PC-9 (cell line): ENCODE results near the gene UBQLN1. TPM values are rescaled to one million over a fixed set of nuclear protein-coding genes. Genes with fewer than 3 reads are reported as not detected.

Source experiments
- BruUV-seq: library from RNA; stranded (reverse); fragments of 400-500 nt; replicated peaks from 2 replicates; lab custom pipeline; 2021; lab: Mats Ljungman, UMichigan
- CTCF ChIA-PET: fragments of 300-600 bp; sonication (Branson Sonifier 250); formaldehyde crosslinking; loops from one replicate; lab custom pipeline; 2022; ENCODE audit warnings: antibody characterized with exemption; lab: Charles Lee
- POLR2A ChIA-PET: fragments of 300-600 bp; sonication (Branson Sonifier 250); formaldehyde crosslinking; loops from one replicate; lab custom pipeline; 2022; ENCODE audit warnings: antibody characterized with exemption; ENCODE audit not compliant: unreplicated experiment; lab: Charles Lee
- DNase-seq, 2 experiments: peaks; one replicate each; pipeline versions ENCODE4 v3.0.0 to v3.0.0-alpha.2; 2015 to 2022; ENCODE audit warnings: mixed read lengths in 1 of 2
- H2AFZ ChIP-seq: fragments of 200-600 bp; sonication (generic); 2 replicates; pipeline ENCODE4 v1.8.1; 2017; ENCODE audit warnings: antibody characterized with exemption
- H3F3A ChIP-seq: fragments of 200-600 bp; sonication (generic); 2 replicates; pipeline ENCODE4 v1.8.1; 2017; ENCODE audit warnings: antibody characterized with exemption, mild to moderate bottlenecking, low read depth; ENCODE audit not compliant: insufficient read depth
- H3K27ac ChIP-seq: fragments of 200-600 bp; sonication (generic); 2 replicates; pipeline ENCODE4 v1.6.1; 2016; ENCODE audit warnings: mixed run types
- H3K27me3 ChIP-seq: fragments of 200-600 bp; sonication (generic); 2 replicates; pipeline ENCODE4 v1.6.1; 2016; ENCODE audit warnings: low read depth, mixed run types; ENCODE audit not compliant: insufficient read depth
- H3K36me3 ChIP-seq: fragments of 200-600 bp; sonication (generic); 2 replicates; pipeline ENCODE4 v1.6.1; 2016; ENCODE audit warnings: low read depth, mixed run types
- H3K4me1 ChIP-seq: fragments of 200-600 bp; sonication (generic); replicated peaks from 2 replicates; pipeline ENCODE4 v1.6.1; 2016; ENCODE audit warnings: mixed run types; ENCODE audit not compliant: insufficient read depth
- H3K4me2 ChIP-seq: fragments of 200-600 bp; sonication (generic); 2 replicates; pipeline ENCODE4 v1.6.1; 2017; ENCODE audit warnings: mixed run types
- H3K4me3 ChIP-seq: fragments of 200-600 bp; sonication (generic); 2 replicates; pipeline ENCODE4 v1.6.1; 2016; ENCODE audit warnings: mixed run types
- H3K79me2 ChIP-seq: fragments of 200-600 bp; sonication (generic); 2 replicates; pipeline ENCODE4 v1.6.1; 2017; ENCODE audit warnings: low read depth, mixed run types
- H3K9me2 ChIP-seq: fragments of 200-600 bp; sonication (generic); 2 replicates; pipeline ENCODE4 v1.8.1; 2017; ENCODE audit warnings: mild to moderate bottlenecking; ENCODE audit not compliant: insufficient read depth
- H3K9me3 ChIP-seq: fragments of 200-600 bp; sonication (generic); 2 replicates; pipeline ENCODE4 v1.8.1; 2016; ENCODE audit warnings: low read depth; ENCODE audit not compliant: insufficient read depth
- H4K20me1 ChIP-seq: fragments of 200-600 bp; sonication (generic); 2 replicates; pipeline ENCODE4 v1.8.1; 2017; ENCODE audit not compliant: insufficient read depth
- EZH2 ChIP-seq: fragments of 200-600 bp; sonication (generic); IDR thresholded peaks from 2 replicates; pipeline ENCODE4 v1.8.0; 2017; ENCODE audit warnings: antibody characterized with exemption, low read depth
- intact Hi-C: fragments of 100-400 bp; cut with micrococcal nuclease; formaldehyde crosslinking; loops from one replicate; pipeline ENCODE4 v1.10.0; 2022; ENCODE audit not compliant: unreplicated experiment
- total RNA-seq: library from RNA; stranded (reverse); gene quantifications from 2 replicates; pipeline ENCODE4 v1.2.3, GENCODE V29; 2021
- TF ChIP-seq, protein P1 (sequence below): fragments of 200-600 bp; sonication (generic); conservative IDR thresholded peaks from 2 replicates; pipeline ENCODE4 v1.6.1; 2017; ENCODE audit warnings: mixed run types, antibody characterized with exemption, mild to moderate bottlenecking, moderate library complexity

The UBQLN1 gene
- total RNA-seq, 1 experiment from 2014 or later: 129 TPM

DNA sequence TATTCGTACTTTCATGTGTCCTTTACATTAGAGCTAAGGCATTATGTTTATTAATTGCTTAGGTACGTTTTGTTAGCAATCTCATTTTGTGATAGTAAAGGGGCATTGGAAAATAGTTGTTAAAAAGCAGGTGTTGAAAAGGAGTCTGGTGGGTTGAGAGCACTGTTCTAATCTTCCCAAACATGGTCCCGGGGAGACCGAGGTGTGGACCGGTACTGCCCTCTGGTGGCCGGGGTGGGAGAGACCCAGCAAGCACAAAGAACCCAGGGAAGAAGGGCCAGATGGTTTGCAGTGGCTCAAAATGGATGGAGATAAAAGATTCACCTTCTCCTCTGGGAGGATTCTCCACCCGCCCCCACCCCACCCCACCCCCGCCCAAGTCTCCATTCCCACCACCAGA is 58.7 kb downstream of the UBQLN1 start:
- Histone ChIP-seq H3F3A (0 out of 2 replicates have a peak, but pooled peaks cover 4% of the 10 kb centered on the region), H3K36me3 (peaks cover 4% of the 10 kb centered on the region; the same call in 1 of the 2 replicates), H4K20me1 (no peaks in the 10 kb centered on the region), H3K4me3 (no peak overlapping the region), H2AFZ (no peak overlapping the region), H3K4me2 (no peak overlapping the region), H3K4me1 (no peaks in the 10 kb centered on the region), H3K9me2 (no peaks in the 10 kb centered on the region), H3K79me2 (no peaks in the 10 kb centered on the region), H3K27me3 (no peaks in the 10 kb centered on the region), H3K9me3 (no peaks in the 10 kb centered on the region), H3K27ac (no peak overlapping the region)
- intact Hi-C loops: loop anchor here (1.0 to 2.0 kb wide), 2 partner anchors 315 to 444 kb away; no protein-coding TSS in a partner anchor
- CTCF ChIA-PET: interaction anchor here (0.5 to 0.7 kb wide), 3 partner anchors 18 to 547 kb away, joined by 4 to 6 read pairs (median 4); partner anchors contain the start of gene IDNK
- POLR2A ChIA-PET: no interaction called here
- no TSS peak for BruUV-seq
- DNase-seq: peak in 1 of 2 experiments; percentile 65
- TF ChIP-seq EZH2: no peak
- TF ChIP-seq, protein P1, sequence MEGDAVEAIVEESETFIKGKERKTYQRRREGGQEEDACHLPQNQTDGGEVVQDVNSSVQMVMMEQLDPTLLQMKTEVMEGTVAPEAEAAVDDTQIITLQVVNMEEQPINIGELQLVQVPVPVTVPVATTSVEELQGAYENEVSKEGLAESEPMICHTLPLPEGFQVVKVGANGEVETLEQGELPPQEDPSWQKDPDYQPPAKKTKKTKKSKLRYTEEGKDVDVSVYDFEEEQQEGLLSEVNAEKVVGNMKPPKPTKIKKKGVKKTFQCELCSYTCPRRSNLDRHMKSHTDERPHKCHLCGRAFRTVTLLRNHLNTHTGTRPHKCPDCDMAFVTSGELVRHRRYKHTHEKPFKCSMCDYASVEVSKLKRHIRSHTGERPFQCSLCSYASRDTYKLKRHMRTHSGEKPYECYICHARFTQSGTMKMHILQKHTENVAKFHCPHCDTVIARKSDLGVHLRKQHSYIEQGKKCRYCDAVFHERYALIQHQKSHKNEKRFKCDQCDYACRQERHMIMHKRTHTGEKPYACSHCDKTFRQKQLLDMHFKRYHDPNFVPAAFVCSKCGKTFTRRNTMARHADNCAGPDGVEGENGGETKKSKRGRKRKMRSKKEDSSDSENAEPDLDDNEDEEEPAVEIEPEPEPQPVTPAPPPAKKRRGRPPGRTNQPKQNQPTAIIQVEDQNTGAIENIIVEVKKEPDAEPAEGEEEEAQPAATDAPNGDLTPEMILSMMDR: peak; percentile 78

GRCh38 chr9:83646500-83647239 is 61.1 kb downstream of the UBQLN1 start:
- intact Hi-C loops: no loop called here

DNA sequence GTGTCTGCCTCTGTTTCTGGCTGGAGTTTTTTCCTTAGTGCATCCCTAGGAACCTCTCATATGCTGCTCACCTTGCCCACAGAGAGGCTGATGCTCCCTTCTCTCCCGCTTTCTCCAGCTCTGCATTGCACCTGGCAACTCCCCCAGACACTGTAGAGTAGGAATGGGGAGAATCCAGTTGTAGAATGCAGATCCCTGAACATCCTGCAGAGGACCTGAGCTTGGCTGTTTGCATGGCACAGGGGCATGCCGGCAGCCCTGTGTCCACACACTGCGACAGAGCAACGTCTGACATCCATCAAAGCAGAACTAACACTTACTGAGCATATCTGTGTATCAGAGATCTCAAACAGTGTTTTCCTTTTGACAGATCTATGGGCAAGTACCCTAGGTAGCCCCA is 65.0 kb downstream of the UBQLN1 start:
- Histone ChIP-seq H2AFZ (no peak overlapping the region), H3F3A (no peaks in the 10 kb centered on the region; the same call in none of the 2 replicates), H3K4me2 (no peak overlapping the region), H3K27ac (no peak overlapping the region), H3K79me2 (no peaks in the 10 kb centered on the region), H3K4me1 (no peaks in the 10 kb centered on the region), H3K4me3 (no peak overlapping the region), H3K9me3 (no peaks in the 10 kb centered on the region), H3K36me3 (no peaks in the 10 kb centered on the region), H4K20me1 (no peaks in the 10 kb centered on the region), H3K27me3 (no peaks in the 10 kb centered on the region), H3K9me2 (no peaks in the 10 kb centered on the region)
- DNase-seq: no peak
- TF ChIP-seq, protein P1: no peak
- no peak for TF ChIP-seq EZH2
- ChIA-PET CTCF (interaction anchor here (0.7 kb wide), 1 partner anchor 91 kb away, joined by 6 read pairs; no protein-coding TSS in a partner anchor), POLR2A (no interaction called here)
- BruUV-seq: no TSS peak
- intact Hi-C loops: no loop called here

More at GRCh38 chr9:83646500-83647239, 61.1 kb downstream of the UBQLN1 start:
- POLR2A ChIA-PET: no interaction called here
- H3K27ac ChIP-seq: no peak overlapping the region
- CTCF ChIA-PET: no interaction called here
- no peak for DNase-seq
- no peak overlapping the region for H3K4me2 ChIP-seq
- H3K79me2 ChIP-seq: no peaks in the 10 kb centered on the region
- BruUV-seq: no TSS peak
- H3K36me3 ChIP-seq: no peaks in the 10 kb centered on the region
- H4K20me1 ChIP-seq: no peaks in the 10 kb centered on the region
- H3K27me3 ChIP-seq: no peaks in the 10 kb centered on the region
- peaks cover 4% of the 10 kb centered on the region; the same call in 1 of the 2 replicates for H3F3A ChIP-seq
- no peaks in the 10 kb centered on the region for H3K9me3 ChIP-seq
- no peaks in the 10 kb centered on the region for H3K9me2 ChIP-seq
- TF ChIP-seq, protein P1: no peak
- TF ChIP-seq EZH2: no peak
- H2AFZ ChIP-seq: no peak overlapping the region
- H3K4me1 ChIP-seq: no peaks in the 10 kb centered on the region
- no peak overlapping the region for H3K4me3 ChIP-seq
